GM12878 (cell line): ENCODE data around the gene CDK15.

Source experiments
- CTCF ChIP-seq, 3 experiments: IDR thresholded peaks in 2 of 3; conservative IDR thresholded peaks in 1 of 3; 2 replicates each; pipeline ENCODE4 v1.5.1; 2011; ENCODE audit warnings: low read depth in 3 of 3, low read length in 3 of 3, mild to moderate bottlenecking in 3 of 3, control low read depth in 2 of 3, moderate library complexity in 2 of 3, inconsistent platforms in 1 of 3, mixed read lengths in 1 of 3; ENCODE audit not compliant: control insufficient read depth in 2 of 3, insufficient read depth in 1 of 3; ENCODE audit errors: extremely low read depth in 1 of 3
- POLR2AphosphoS5 ChIP-seq: IDR thresholded peaks from 2 replicates; pipeline ENCODE4 v1.6.1; 2011; ENCODE audit warnings: mild to moderate bottlenecking, low read length, inconsistent platforms
- ZZZ3 ChIP-seq: IDR thresholded peaks from 2 replicates; pipeline ENCODE4 v1.6.1; 2011; ENCODE audit warnings: low read depth; ENCODE audit not compliant: control insufficient read depth, insufficient read length

GRCh38 chr2:201807452-201807999 lies 1.2 kb downstream of the CDK15 start:
- TF ChIP-seq CTCF (IDR thresholded peaks at IDR 0.05 in 2 of 3, conservative IDR thresholded peaks at IDR 0.05 in 1 of 3; ENCODE audit: control insufficient read depth in 2 of 3, extremely low read depth in 1 of 3, insufficient read depth in 1 of 3, low read depth in 3 of 3, low read length in 3 of 3) (no peak), ZZZ3 (no peak), POLR2AphosphoS5 (no peak)
